GM21786 (cell line): ENCODE results near the gene PPARG.

Source experiments
- ATAC-seq: cut with Tn5 transposase; IDR thresholded peaks from one replicate; pipeline ENCODE4 v1.9.1; 2021; ENCODE audit not compliant: unreplicated experiment

Gene PPARG

DNA sequence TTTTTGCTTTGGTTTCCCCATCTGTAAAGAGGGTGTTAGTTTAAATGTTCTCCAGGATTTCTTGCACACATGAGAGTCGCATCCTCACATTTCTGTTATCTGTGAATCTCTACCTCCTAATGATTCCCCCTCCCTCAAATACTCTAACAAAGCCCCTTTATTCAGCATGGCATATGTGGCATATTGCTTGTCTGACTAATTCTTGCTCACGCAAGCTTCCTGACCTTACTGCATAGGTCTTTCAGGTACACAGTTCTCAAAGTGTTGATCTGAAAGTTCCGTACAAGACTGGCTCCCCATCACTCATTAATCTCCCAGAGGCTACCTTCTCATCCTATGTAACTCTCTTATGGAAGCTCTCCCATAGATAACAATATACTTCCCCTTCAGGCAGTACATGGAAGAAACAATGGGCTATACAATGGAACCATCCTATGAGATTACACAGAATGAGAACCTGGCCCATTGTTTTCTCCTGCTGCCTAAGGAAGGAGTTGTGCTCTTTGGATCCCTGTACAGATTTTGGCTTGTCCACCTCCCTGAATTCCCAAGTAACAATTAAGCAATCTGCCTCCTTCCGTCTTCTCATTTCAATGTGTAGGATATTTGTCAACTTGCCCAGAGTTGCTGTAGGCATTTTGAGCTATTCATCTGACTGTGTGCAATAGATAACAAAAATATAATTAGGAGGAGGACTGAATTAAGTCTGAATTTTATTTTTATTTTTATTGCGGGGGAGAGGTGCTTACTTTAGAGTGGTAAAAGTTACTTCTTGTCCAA is 51.0 kb downstream of the PPARG start:
- ATAC-seq = no peak

- ATAC-seq = no peak
Measured at GRCh38 chr3:12340506-12340905, 51.6 kb downstream of the PPARG start.

- ATAC-seq = no peak
Measured at GRCh38 chr3:12342151-12342550, 53.3 kb downstream of the PPARG start.

- ATAC-seq = no peak
Measured at GRCh38 chr3:12343047-12343501, 54.2 kb downstream of the PPARG start.

- ATAC-seq = no peak
Measured at GRCh38 chr3:12345141-12345561, 56.3 kb downstream of the PPARG start.

- ATAC-seq = no peak
Measured at GRCh38 chr3:12345584-12346494, 57.0 kb downstream of the PPARG start.

DNA sequence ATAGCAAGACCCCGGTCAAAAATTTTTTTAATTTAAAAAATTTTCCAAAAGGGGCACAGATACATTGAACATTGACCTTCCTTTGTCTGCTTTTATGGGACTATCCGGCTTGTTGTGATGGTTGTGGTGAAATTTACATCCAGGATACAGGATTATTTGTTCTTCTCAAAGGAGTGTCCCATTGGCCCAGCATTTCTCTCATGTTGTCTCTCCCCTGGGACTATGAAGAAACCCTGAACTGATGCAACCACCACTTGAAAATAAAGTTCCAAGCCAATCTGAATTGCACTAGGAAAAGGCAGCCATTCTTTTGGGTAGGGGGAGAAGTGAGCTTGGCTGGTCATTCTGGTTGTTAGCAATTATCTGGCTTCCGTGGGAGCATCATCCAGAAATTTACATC is 58.4 kb downstream of the PPARG start:
- ATAC-seq = no peak

DNA sequence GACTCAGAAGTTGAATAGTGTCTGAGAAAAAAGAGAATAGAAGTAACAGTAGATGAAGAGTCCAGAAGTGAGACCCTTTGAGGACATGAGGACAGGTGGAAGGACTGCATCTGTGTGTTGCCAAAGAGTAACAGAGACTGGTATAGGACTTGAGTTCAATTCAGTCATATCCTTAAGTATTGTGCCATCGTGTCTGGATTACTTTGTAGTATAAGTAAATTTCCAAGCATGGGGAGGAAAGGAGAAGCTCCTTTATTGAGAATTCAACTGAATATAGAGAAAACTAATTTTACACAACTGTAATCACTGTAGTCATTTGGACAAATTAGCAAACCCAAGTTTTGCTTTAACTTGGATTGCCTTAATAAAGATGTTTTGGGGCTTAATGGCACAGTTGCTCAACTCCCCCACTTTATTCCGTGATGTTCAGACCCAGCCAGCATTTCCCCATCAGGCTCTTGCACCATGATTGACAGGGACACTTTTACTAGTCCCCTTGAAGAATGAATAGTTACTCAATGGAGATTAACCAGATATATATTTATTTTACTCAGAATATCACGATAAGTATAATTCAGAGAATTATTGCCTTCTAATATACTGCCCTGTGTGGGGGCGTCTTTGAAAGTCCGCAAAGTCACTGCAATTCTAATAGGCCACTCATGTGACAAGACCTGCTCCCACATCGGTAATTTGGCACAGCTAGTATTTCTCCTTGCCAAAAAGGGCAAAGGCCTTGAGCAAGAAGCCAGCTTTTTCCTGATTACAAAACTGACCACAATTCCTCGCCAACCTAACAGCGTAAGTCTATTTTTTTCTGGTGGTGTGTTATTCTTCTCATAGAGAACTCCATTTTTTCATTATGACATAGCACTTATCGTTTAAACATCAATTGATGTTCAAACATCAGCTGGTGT is 61.3 kb downstream of the PPARG start:
- no peak for ATAC-seq

GRCh38 chr3:12351145-12351544 is 62.3 kb downstream of the PPARG start:
- no peak for ATAC-seq

GRCh38 chr3:12352253-12352652 is 63.4 kb downstream of the PPARG start:
- ATAC-seq = no peak

GRCh38 chr3:12352755-12353154 is 63.9 kb downstream of the PPARG start:
- no peak for ATAC-seq

DNA sequence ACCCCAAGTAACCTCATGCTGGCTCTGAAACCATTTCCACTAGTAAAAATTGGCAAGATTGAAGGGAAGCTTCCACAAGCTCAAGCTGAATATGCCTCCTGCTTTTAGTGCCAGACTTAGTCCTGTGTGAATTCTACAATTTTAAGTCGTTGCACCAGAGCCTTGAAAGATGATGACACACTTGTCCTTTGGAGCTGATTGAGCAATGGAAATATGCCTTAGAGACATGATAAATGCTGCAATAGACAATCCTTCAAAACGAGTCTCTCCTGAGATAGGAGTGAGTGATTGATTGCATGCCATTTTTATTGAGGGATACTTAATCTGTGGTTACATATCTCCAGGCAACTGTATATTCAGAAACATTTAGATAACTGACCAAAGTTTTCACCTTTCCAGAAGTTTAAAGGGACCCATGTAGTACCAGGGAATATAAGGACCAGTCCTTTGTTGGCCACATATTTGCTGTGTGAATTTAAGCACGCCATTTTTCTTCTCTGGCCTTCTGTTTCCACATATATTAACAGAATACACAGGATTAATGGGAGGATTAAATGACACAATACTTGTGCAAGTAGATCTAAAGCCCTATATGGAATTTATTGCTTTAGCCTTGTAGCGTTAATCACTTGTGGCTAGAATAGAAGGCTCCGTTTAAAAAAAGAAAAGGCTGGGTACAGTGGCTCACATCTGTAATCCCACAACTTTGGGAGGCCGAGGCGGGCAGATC is 65.1 kb downstream of the PPARG start:
- no peak for ATAC-seq

GRCh38 chr3:12356175-12356574 is 67.3 kb downstream of the PPARG start:
- ATAC-seq = no peak

DNA sequence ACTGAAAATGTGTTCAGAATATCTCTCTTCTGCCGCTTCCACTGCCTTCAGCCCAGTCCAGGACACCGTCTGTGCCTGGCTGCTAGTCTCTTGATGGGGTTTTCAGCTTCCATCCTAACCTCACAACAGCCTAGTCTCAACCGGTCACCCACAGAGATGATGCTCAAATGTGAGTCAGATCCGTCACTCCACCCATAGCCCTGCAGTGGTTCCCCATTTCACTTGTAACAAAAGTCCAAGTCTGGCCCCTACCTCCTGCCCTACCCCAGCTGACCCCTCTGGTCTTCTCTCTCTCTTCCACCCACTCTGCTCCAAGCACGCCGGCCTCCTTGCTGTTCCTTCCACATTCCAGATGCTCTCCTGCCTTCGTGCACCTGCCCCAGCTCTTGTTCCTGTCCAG is 68.1 kb downstream of the PPARG start:
- no peak for ATAC-seq

DNA sequence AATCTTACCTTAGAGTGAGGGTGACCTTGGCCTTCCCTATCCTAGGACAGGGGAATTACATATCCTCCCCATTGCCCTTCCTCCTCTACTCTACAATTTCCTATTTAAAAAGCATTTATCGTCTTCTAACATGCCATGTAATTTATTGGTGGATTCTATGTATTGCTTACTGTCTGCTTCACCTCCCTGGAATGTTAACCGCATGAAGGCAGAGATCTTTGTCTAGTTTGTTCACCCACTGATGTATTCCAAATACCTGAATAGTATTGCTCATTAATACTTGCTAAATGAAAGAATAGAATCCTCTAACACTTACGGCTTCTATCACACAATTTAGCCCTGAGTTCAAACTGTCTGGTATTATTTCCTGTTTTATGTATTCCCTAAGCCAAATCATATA is 68.6 kb downstream of the PPARG start:
- no peak for ATAC-seq

GRCh38 chr3:12363397-12364195 is 74.7 kb downstream of the PPARG start:
- no peak for ATAC-seq

DNA sequence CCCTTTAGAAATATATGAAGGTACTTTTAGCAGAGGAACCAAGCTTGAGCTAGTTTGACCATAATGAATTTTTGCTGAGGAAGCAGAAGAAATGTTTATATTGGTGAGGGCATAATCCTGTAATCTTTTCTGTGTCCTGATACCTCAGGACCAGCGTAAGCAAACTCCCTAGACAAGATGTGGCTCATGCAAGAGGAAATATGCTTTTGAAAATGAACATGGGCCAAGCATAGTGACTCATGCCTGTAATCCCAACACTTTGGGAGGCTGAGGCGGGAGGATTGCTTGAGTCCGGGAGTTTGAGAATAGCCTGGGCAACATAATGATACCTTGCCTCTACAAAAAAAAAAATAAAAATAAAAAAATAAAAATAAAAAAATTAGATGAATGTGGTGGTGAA is 78.5 kb downstream of the PPARG start:
- no peak for ATAC-seq

DNA sequence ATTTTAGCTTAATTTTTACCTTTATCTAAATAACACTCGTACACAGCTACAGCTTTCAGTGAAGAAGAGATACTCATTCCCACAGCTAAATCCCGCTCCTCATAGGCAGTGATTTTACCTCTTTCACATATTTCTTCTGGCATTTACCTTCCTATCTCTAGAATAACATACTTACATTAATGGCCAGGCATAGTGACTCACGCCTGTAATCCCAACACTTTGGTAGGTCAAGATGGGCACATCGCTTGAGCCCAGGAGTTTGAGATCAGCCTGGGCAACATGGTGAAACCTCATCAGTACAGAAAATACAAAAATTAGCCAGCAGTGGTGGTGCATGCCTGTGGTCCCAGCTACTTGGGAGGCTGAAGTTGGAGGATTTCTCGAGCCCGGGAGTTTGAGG is 80.2 kb downstream of the PPARG start:
- ATAC-seq = no peak

GRCh38 chr3:12369598-12369997 is 80.7 kb downstream of the PPARG start:
- no peak for ATAC-seq

- ATAC-seq = no peak
Measured at GRCh38 chr3:12370758-12371157, 81.9 kb downstream of the PPARG start.
